Activated gamma-delta T cell treated with Interleukin-2 at 50 U/mL for 16 hours (primary cell): Measurements from ENCODE around the gene LDLRAD3.

Source experiments
- DNase-seq: peaks from one replicate; pipeline ENCODE4 v3.0.0-alpha.2; 2020

LDLRAD3 gene

GRCh38 chr11:36254713-36255112 is 310.9 kb downstream of the LDLRAD3 start:
- no peak for DNase-seq

GRCh38 chr11:36257351-36257750 is 313.5 kb downstream of the LDLRAD3 start:
- no peak for DNase-seq

GRCh38 chr11:36258730-36259360 is 315.0 kb downstream of the LDLRAD3 start:
- DNase-seq: no peak

- no peak for DNase-seq
Observed at GRCh38 chr11:36261094-36261493, 317.2 kb downstream of the LDLRAD3 start.

- DNase-seq: no peak
Observed at GRCh38 chr11:36264011-36264972, 320.4 kb downstream of the LDLRAD3 start.

GRCh38 chr11:36264973-36265344 is 321.1 kb downstream of the LDLRAD3 start:
- DNase-seq: no peak

GRCh38 chr11:36265793-36266628 is 322.1 kb downstream of the LDLRAD3 start:
- DNase-seq: peak; percentile 45

- no peak for DNase-seq
Observed at GRCh38 chr11:36266767-36267166, 322.9 kb downstream of the LDLRAD3 start.

- no peak for DNase-seq
Observed at GRCh38 chr11:36268337-36268985, 324.6 kb downstream of the LDLRAD3 start.

GRCh38 chr11:36270701-36271100 is 326.8 kb downstream of the LDLRAD3 start:
- DNase-seq: no peak

GRCh38 chr11:36271794-36272407 is 328.0 kb downstream of the LDLRAD3 start:
- DNase-seq: no peak

- no peak for DNase-seq
Observed at GRCh38 chr11:36273110-36273509, 329.2 kb downstream of the LDLRAD3 start.

GRCh38 chr11:36274414-36274813 is 330.6 kb downstream of the LDLRAD3 start:
- no peak for DNase-seq

GRCh38 chr11:36278531-36279282 is 334.8 kb downstream of the LDLRAD3 start:
- DNase-seq: no peak

GRCh38 chr11:36280531-36280930 is 336.7 kb downstream of the LDLRAD3 start:
- DNase-seq: no peak
